ENCODE data around the gene DEFB121.

- TF ChIP-seq POLR2A (IDR thresholded peaks at IDR 0.05; ENCODE audit: low read length), result no peak
- TF ChIP-seq GATA1 (IDR thresholded peaks at IDR 0.05; ENCODE audit: low read depth, low read length), result no peak
These were observed 34.1 kb upstream of the DEFB121 start, which contains the start of gene DEFB123 for GRCh38 chr20:31440012-31440659.

All from erythroblast (primary cell).